ENCODE results near the gene ZNF397. TPM values are rescaled to one million over a fixed set of nuclear protein-coding genes. Genes with fewer than 3 reads are reported as not detected.
A peak's percentile ranks its signal among the peaks of the same experiment; 100 is the strongest.

ZNF397 gene
- total and polyA plus RNA-seq, 2 of the 13 experiments (the other 11 are each of a cell fraction or from before 2014, with no cell fraction given) = 4.7 to 9.4 TPM

DNA sequence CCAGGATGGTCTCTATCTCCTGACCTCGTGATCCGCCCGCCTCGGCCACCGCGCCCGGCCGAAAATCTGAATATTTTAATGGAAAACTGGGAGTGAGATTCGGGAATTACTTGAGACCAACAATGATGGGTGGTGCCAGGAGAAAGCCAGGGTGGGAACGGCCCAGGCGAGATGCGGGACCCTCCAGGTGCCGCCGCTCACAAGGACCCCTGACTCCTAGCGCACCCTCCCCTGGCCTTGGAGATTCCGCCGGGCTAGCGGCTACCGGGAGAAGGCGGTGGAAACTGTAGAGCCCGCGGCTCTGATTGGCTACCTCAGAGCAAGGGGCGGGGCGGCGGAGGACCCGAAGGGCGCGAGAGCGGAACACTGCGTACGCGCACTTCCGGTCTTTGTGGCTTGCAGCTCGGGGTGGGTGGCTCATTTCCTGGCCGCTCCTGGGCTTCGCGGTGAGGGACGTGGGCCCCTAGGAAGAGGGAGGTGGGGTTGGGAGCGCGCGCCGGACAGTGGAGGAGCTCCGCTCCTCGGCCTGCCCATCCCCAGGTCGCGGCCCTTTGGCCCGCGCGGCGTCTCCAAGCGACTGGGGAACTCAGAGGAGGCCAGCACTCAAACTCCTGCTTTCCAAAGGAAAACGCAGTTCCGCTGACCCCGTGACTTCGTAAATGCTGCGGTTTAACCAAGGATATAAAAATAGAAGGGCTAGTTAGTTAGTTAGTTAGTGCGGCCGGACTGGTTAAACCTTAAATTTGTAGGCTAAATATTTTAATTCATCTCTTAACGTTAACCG lies at the start of gene ZNF397 (continued):
- TF ChIP-seq MYNN (CRISPR knock-in tag; IDR thresholded peaks at IDR 0.05; ENCODE audit: low read depth) (no peak), HNRNPLL (IDR thresholded peaks at IDR 0.05; ENCODE audit: low read depth, low read length, poor library complexity, severe bottlenecking) (peak; percentile 86), TMF1 (CRISPR knock-in tag; IDR thresholded peaks at IDR 0.05; ENCODE audit: low read depth) (0 out of 2 replicates have a peak, but pooled peaks have one; percentile 13), STAT5B (CRISPR knock-in tag; IDR thresholded peaks at IDR 0.05) (no peak), ZNF780A (CRISPR knock-in tag; IDR thresholded peaks at IDR 0.05) (no peak), RBM22 (optimal IDR thresholded peaks at IDR 0.05; ENCODE audit: low read length) (no peak), ZFX (CRISPR knock-in tag; IDR thresholded peaks at IDR 0.05; ENCODE audit: low read depth) (peak; percentile 92), ZKSCAN5 (CRISPR knock-in tag; IDR thresholded peaks at IDR 0.05) (no peak), ELF1 (CRISPR knock-in tag; IDR thresholded peaks at IDR 0.05) (peak; percentile 95), RORA (CRISPR knock-in tag; IDR thresholded peaks at IDR 0.05) (no peak), ISL2 (CRISPR knock-in tag; IDR thresholded peaks at IDR 0.05) (peak; percentile 43; the same call in 1 of the 2 replicates), TGIF2 (CRISPR knock-in tag; IDR thresholded peaks at IDR 0.05) (no peak), ZNF713 (CRISPR knock-in tag; IDR thresholded peaks at IDR 0.05) (no peak), ZFAT (CRISPR knock-in tag; conservative IDR thresholded peaks at IDR 0.05) (no peak), ZNF563 (CRISPR knock-in tag; IDR thresholded peaks at IDR 0.05) (peak; percentile 82), SATB2 (CRISPR knock-in tag; IDR thresholded peaks at IDR 0.05) (no peak), HOXA5 (CRISPR knock-in tag; IDR thresholded peaks at IDR 0.05) (peak; percentile 94; the same call in 1 of the 2 replicates), ZNF629 (CRISPR knock-in tag; conservative IDR thresholded peaks at IDR 0.05) (no peak; the same call in 1 of the 2 replicates), CHD4 (IDR thresholded peaks at IDR 0.05; ENCODE audit: borderline replicate concordance, low read length) (no peak)
- TF ChIP-seq, protein P1, sequence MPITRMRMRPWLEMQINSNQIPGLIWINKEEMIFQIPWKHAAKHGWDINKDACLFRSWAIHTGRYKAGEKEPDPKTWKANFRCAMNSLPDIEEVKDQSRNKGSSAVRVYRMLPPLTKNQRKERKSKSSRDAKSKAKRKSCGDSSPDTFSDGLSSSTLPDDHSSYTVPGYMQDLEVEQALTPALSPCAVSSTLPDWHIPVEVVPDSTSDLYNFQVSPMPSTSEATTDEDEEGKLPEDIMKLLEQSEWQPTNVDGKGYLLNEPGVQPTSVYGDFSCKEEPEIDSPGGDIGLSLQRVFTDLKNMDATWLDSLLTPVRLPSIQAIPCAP (CRISPR knock-in tag; IDR thresholded peaks at IDR 0.05; ENCODE audit: low read depth) = no peak
- TF ChIP-seq, protein P2, sequence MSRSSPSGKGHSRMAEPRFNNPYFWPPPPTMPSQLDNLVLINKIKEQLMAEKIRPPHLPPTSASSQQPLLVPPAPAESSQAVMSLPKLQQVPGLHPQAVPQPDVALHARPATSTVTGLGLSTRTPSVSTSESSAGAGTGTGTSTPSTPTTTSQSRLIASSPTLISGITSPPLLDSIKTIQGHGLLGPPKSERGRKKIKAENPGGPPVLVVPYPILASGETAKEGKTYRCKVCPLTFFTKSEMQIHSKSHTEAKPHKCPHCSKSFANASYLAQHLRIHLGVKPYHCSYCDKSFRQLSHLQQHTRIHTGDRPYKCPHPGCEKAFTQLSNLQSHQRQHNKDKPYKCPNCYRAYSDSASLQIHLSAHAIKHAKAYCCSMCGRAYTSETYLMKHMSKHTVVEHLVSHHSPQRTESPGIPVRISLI (CRISPR knock-in tag; IDR thresholded peaks at IDR 0.05; ENCODE audit: borderline replicate concordance) = no peak; the same call in 1 of the 2 replicates
- TF ChIP-seq, protein P3, sequence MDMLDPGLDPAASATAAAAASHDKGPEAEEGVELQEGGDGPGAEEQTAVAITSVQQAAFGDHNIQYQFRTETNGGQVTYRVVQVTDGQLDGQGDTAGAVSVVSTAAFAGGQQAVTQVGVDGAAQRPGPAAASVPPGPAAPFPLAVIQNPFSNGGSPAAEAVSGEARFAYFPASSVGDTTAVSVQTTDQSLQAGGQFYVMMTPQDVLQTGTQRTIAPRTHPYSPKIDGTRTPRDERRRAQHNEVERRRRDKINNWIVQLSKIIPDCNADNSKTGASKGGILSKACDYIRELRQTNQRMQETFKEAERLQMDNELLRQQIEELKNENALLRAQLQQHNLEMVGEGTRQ (IDR thresholded peaks at IDR 0.05; ENCODE audit: low read depth, low read length) = no peak
- TF ChIP-seq, protein P3 (CRISPR knock-in tag; IDR thresholded peaks at IDR 0.05; ENCODE audit: borderline replicate concordance) = no peak
- TF ChIP-seq, protein P4, sequence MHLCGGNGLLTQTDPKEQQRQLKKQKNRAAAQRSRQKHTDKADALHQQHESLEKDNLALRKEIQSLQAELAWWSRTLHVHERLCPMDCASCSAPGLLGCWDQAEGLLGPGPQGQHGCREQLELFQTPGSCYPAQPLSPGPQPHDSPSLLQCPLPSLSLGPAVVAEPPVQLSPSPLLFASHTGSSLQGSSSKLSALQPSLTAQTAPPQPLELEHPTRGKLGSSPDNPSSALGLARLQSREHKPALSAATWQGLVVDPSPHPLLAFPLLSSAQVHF (CRISPR knock-in tag; IDR thresholded peaks at IDR 0.05) = no peak
- TF ChIP-seq, protein P5, sequence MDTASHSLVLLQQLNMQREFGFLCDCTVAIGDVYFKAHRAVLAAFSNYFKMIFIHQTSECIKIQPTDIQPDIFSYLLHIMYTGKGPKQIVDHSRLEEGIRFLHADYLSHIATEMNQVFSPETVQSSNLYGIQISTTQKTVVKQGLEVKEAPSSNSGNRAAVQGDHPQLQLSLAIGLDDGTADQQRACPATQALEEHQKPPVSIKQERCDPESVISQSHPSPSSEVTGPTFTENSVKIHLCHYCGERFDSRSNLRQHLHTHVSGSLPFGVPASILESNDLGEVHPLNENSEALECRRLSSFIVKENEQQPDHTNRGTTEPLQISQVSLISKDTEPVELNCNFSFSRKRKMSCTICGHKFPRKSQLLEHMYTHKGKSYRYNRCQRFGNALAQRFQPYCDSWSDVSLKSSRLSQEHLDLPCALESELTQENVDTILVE (CRISPR knock-in tag; IDR thresholded peaks at IDR 0.05) = peak; percentile 84; the same call in 1 of the 2 replicates

All from HepG2 (cell line).